ENCODE data around the gene SPINK6.

DNA sequence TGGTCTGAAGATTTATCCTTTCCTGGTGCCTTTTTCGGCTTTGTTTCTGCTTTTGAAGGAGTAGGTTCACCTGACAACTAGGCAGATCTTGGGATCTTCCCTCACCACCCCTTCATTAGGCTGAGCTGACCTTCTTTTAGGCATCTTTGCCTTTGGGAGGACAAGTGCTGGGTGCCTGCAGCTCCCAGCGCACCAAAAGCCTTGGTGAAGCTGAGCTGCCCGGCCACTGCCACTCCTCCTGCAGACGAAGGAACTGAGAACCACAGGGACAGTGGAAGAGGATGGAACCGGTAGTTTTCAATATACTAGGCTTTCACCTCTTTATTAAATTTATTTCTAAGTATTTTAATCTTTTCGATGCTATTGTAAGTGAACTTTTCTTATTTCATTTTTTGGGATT, 18.7 kb downstream of the SPINK6 start:
- TF ChIP-seq, protein P1, sequence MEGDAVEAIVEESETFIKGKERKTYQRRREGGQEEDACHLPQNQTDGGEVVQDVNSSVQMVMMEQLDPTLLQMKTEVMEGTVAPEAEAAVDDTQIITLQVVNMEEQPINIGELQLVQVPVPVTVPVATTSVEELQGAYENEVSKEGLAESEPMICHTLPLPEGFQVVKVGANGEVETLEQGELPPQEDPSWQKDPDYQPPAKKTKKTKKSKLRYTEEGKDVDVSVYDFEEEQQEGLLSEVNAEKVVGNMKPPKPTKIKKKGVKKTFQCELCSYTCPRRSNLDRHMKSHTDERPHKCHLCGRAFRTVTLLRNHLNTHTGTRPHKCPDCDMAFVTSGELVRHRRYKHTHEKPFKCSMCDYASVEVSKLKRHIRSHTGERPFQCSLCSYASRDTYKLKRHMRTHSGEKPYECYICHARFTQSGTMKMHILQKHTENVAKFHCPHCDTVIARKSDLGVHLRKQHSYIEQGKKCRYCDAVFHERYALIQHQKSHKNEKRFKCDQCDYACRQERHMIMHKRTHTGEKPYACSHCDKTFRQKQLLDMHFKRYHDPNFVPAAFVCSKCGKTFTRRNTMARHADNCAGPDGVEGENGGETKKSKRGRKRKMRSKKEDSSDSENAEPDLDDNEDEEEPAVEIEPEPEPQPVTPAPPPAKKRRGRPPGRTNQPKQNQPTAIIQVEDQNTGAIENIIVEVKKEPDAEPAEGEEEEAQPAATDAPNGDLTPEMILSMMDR (IDR thresholded peaks at IDR 0.05), result no peak
- TF ChIP-seq POLR2A (IDR thresholded peaks at IDR 0.05), result no peak

All from right lobe of liver (tissue), 4 donors.